Measurements from ENCODE around the gene KCND3.
"Not testable (repeated sequence)": the region's sequence is repeated elsewhere in the genome, so short reads cannot be mapped to it uniquely, and the experiment has no call there.

The KCND3 gene

GRCh38 chr1:111756124-111756513 lies 233.3 kb downstream of the KCND3 start:
- DNase-seq, result no peak

GRCh38 chr1:111755331-111756123 lies 233.9 kb downstream of the KCND3 start, which contains the start of gene DDX20:
TSS of gene DDX20 (plus strand) at chr1:111755901. CDS start at chr1:111755925, 24 bp downstream.
- DNase-seq, result peak; percentile 93

GRCh38 chr1:111754984-111755330 lies 234.5 kb downstream of the KCND3 start:
- peak; percentile 27 for DNase-seq

- DNase-seq, result no peak
Observed at GRCh38 chr1:111751906-111752575, 237.4 kb downstream of the KCND3 start.

- no peak for DNase-seq
Observed at GRCh38 chr1:111750856-111751255, 238.6 kb downstream of the KCND3 start.

- DNase-seq, result no peak
Observed at GRCh38 chr1:111749628-111750027, 239.8 kb downstream of the KCND3 start.

- DNase-seq, result no peak
Observed at GRCh38 chr1:111747947-111748346, 241.5 kb downstream of the KCND3 start.

- peak; percentile 37 for DNase-seq
Observed at GRCh38 chr1:111747282-111747734, 242.2 kb downstream of the KCND3 start.

- DNase-seq, result no peak
Observed at GRCh38 chr1:111746614-111746999, 242.9 kb downstream of the KCND3 start.

GRCh38 chr1:111745675-111746613 lies 243.5 kb downstream of the KCND3 start:
- DNase-seq, result no peak

- no peak for DNase-seq
Observed at GRCh38 chr1:111743679-111744101, 245.8 kb downstream of the KCND3 start.

GRCh38 chr1:111742938-111743549 lies 246.4 kb downstream of the KCND3 start:
- no peak for DNase-seq

- not testable (repeated sequence) for DNase-seq
Observed at GRCh38 chr1:111742292-111742691, 247.2 kb downstream of the KCND3 start.

- no peak for DNase-seq
Observed at GRCh38 chr1:111739925-111740765, 249.3 kb downstream of the KCND3 start.

GRCh38 chr1:111739194-111739924 lies 250.1 kb downstream of the KCND3 start, which contains the start of gene INKA2:
TSS of gene INKA2 (minus strand) at chr1:111739395. CDS start at chr1:111739242, 153 bp downstream.
- peak; percentile 67 for DNase-seq

GRCh38 chr1:111738436-111739193 lies 250.9 kb downstream of the KCND3 start:
- DNase-seq, result peak; percentile 34

- DNase-seq, result no peak
Observed at GRCh38 chr1:111738133-111738435, 251.4 kb downstream of the KCND3 start.

- no peak for DNase-seq
Observed at GRCh38 chr1:111737216-111738132, 252.0 kb downstream of the KCND3 start.
